NCI-H1417 (cell line): ENCODE data around the gene KLRC2.
"Not testable (repeated sequence)": the region's sequence is repeated elsewhere in the genome, so short reads cannot be mapped to it uniquely, and the experiment has no call there.

ENCODE experiments used
- DNase-seq, 3 experiments: peaks; one replicate each; lab custom pipeline; 2025; lab: John Stamatoyannopoulos, UW

Gene KLRC2

DNA sequence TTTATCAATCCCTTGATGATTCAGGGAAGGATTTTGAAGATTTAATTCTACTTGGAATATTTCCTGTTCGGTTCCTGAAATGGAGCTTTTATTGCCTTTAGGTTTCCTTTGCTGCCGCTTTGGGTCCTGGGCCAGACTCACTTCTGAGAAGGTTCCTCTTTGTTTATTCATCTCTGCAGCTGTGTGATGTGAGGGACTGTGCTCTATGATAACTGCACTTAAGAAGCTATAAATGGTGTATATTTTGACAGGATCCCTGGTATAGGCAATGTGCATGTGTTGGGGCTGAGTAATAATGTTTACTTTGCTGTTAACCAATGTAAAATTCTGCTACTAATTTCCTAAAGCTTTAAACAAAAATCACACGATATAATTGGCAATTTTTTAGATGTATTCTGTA, at the start of gene KLRC2:
Gene KLRC2, minus strand, starts transcription at position 195 of the 400 bp plus-strand sequence. Its CDS starts 24 bp downstream, at position 171.
- DNase-seq, result peak; percentile 35 to 75 (median 55)

DNA sequence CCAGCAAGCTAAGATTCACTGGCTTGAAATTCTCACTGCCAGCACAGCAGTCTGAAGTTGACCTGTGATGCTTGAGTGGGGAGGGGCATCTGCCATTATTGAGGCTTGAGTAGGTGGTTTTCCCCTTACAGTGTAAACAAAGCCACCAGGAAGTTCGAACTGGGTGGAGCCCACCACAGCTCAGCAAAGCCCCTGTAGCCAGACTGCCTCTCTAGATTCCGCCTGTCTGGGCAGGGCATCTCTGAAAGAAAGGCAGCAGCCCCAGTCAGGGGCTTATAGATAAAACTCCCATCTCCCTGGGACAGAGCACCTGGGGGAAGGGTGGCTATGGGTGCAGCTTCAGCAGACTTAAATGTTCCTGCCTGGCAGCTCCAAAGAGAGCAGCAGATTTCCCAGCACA, 46.1 kb upstream of the KLRC2 start:
- DNase-seq, result not testable (repeated sequence)

- not testable (repeated sequence) for DNase-seq
Measured at GRCh38 chr12:10472808-10473207, 37.0 kb upstream of the KLRC2 start.

GRCh38 chr12:10469701-10470100, 33.9 kb upstream of the KLRC2 start:
- no peak for DNase-seq

GRCh38 chr12:10466311-10466710, 30.5 kb upstream of the KLRC2 start:
- DNase-seq, result no peak

- no peak for DNase-seq
Measured at GRCh38 chr12:10457760-10458159, 21.9 kb upstream of the KLRC2 start.

GRCh38 chr12:10456856-10457255, 21.0 kb upstream of the KLRC2 start:
- no peak for DNase-seq

GRCh38 chr12:10455766-10456165, 20.0 kb upstream of the KLRC2 start:
- DNase-seq, result no peak

- no peak for DNase-seq
Measured at GRCh38 chr12:10454531-10454930, 18.7 kb upstream of the KLRC2 start.

- no peak for DNase-seq
Measured at GRCh38 chr12:10453156-10453555, 17.3 kb upstream of the KLRC2 start, which contains the start of gene KLRC1. KLRC1 (minus strand) TSS chr12:10453377; CDS start chr12:10451156, 2,221 bp downstream.

DNA sequence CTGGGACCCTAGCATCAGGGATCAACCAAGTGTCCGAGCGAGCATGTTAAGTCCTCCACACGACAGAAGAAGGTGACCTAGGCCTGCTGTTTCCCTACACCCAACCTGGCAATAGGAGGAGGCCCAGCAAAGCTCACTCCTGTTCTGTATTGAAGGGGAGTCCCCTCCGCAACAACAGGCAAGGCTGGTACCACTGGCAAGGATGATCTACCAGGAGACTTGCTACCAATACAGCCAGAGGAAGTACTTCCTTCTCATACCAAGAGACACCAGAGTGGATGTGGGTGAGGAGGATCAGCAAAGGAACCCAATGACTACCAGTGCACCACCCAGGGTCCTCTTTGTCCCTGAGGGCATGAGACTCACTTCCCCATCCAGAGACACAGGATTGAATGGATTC, 12.4 kb upstream of the KLRC2 start:
- DNase-seq, result no peak

GRCh38 chr12:10446052-10446451, 10.2 kb upstream of the KLRC2 start:
- not testable (repeated sequence) for DNase-seq

DNA sequence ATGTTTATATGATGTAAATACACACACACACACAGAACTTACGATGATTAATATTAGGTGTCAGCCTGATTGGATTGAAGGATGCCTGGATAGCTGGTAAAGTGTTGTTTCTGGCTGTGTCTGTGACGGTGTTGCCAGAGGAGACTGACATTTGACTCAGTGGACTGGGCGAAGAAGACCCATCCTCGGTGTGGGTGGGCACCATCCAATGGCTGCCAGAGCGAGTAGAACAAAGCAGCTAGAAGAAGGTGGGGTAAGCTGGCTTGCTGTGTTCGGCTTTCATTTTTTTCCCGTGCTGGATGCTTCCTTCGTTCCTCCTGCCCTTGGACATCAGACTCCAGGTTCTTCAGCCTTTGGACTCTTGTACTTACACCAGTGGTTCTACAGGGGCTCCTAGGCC, 5.3 kb upstream of the KLRC2 start:
- not testable (repeated sequence) for DNase-seq

DNA sequence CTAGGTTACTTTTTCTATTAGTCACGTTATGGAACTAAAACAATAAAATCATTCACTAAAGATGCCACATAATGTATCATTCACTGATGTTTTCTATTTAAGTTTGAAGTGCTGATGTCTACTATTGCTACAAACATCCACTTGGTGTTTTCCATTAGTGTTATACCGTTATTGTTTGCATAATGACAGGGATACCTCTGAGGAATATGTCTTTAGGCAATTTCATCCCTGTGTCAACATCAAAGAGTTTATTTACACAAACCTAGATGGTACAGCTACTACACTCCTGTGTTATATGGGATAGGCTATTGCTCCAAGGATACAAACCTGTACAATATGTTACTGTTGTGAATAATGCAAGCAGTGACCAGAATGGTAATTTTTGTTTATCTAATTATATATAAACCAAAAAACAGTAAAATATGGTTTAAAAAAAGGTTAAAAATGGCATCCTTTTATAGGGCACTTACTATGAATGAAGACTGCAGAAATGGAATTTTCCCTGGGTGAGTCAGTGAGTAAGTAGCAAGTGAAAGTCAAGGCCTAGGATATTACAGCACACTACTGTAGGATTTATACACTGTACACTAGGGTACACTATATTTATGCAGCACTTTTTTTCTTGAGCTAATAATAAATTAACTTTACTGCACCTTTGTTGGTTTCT, 3.9 kb upstream of the KLRC2 start:
- DNase-seq, result peak; percentile 28 to 86 (median 29)

DNA sequence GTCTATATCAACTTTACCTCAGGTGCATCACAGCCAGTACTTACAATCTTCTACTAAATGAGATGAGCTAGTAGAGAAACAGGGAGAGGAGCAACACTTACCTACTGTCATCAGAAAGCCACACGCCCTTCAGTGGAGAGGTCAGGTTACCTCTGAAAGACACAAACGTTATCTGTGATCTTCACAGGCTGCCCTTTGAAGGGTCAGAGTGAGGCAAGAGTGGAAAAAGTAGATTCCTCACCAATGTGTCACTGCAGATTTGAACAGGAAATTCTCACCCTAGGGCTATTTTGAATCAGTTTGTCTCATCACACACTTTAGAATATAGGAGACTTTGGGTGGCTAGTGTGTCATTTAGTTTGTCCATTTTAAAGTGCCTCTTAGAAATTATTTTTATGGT, 1.8 kb upstream of the KLRC2 start:
- not testable (repeated sequence) for DNase-seq

GRCh38 chr12:10430623-10431022, 5.2 kb downstream of the KLRC2 start:
- DNase-seq, result not testable (repeated sequence)

DNA sequence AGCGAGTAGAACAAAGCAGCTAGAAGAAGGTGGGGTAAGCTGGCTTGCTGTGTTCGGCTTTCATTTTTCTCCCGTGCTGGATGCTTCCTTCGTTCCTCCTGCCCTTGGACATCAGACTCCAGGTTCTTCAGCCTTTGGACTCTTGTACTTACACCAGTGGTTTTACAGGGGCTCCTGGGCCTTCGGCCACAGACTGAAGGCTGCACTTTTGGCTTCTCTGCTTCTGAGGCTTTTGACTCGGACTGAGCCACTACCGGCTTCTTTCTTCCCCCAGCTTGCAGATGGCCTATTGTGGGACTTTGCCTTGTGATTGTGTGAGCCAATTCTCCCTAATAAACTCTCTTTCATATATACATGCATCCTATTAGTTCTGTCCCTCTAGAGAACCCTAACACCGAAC, 9.9 kb downstream of the KLRC2 start:
- not testable (repeated sequence) for DNase-seq

- DNase-seq, result peak in 1 of 3 experiments; percentile 57
Measured at GRCh38 chr12:10424260-10424899, 11.4 kb downstream of the KLRC2 start.

DNA sequence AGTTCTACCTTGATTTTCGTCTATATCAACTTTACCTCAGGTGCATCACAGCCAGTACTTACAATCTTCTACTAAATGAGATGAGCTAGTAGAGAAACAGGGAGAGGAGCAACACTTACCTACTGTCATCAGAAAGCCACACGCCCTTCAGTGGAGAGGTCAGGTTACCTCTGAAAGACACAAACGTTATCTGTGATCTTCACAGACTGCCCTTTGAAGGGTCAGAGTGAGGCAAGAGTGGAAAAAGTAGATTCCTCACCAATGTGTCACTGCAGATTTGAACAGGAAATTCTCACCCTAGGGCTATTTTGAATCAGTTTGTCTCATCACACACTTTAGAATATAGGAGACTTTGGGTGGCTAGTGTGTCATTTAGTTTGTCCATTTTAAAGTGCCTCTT, 13.7 kb downstream of the KLRC2 start:
- DNase-seq, result not testable (repeated sequence)

DNA sequence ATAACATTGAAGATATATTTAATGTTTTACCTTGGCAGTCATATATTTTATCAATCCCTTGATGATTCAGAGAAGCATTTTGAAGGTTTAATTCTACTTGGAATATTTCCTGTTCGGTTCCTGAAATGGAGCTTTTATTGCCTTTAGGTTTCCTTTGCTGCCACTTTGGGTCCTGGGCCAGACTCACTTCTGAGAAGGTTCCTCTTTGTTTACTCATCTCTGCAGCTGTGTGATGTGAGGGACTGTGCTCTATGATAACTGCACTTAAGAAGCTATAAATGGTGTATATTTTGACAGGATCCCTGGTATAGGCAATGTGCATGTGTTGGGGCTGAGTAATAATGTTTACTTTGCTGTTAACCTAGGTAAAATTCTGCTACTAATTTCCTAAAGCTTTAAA, 15.5 kb downstream of the KLRC2 start, which contains the start of gene KLRC3:
Gene KLRC3, minus strand, starts transcription at position 262 of the 400 bp plus-strand sequence. Its CDS starts 45 bp downstream, at position 217.
- peak in 1 of 3 experiments; percentile 57 for DNase-seq

- peak; percentile 8 to 66 (median 58) for DNase-seq
Measured at GRCh38 chr12:10409392-10409791, 26.4 kb downstream of the KLRC2 start, which contains the start of gene KLRC4. KLRC4 (minus strand) TSS chr12:10409757; CDS start chr12:10409575, 182 bp downstream.

GRCh38 chr12:10408842-10409241, 27.0 kb downstream of the KLRC2 start:
- DNase-seq, result peak in 1 of 3 experiments; percentile 23

- no peak for DNase-seq
Measured at GRCh38 chr12:10406725-10407124, 29.1 kb downstream of the KLRC2 start.
